Thymus (tissue), 11 donors: Measurements from ENCODE around the gene DPYD. TPM values are rescaled to one million over a fixed set of nuclear protein-coding genes. Genes with fewer than 3 reads are reported as not detected.

Source experiments
- DNase-seq, 9 donors: peaks; one replicate each; pipeline ENCODE4 v3.0.0-alpha.2; 2013; ENCODE audit warnings: low spot score in 9 of 9, low read depth in 6 of 9, missing footprints in 1 of 9
- H3K27ac ChIP-seq, 2 donors: one replicate each; pipeline ENCODE4 v1.5.1; 2013; ENCODE audit warnings: control low read depth in 1 of 2, low read depth in 1 of 2, low read length in 1 of 2, mild to moderate bottlenecking in 1 of 2, moderate library complexity in 1 of 2
- H3K27me3 ChIP-seq, 2 donors: one replicate each; pipeline ENCODE4 v1.5.1; 2013; ENCODE audit warnings: low read length in 1 of 2; ENCODE audit not compliant: control insufficient read depth in 2 of 2, insufficient read depth in 1 of 2
- H3K36me3 ChIP-seq, 2 donors: one replicate each; pipeline ENCODE4 v1.5.1; 2013; ENCODE audit warnings: low read length in 1 of 2, mild to moderate bottlenecking in 1 of 2, moderate library complexity in 1 of 2; ENCODE audit not compliant: control insufficient read depth in 2 of 2, insufficient read depth in 2 of 2
- H3K4me1 ChIP-seq, 2 donors: one replicate each; pipeline ENCODE4 v1.5.1; 2013; ENCODE audit warnings: low read length in 2 of 2; ENCODE audit not compliant: control insufficient read depth in 2 of 2, insufficient read depth in 2 of 2
- H3K4me3 ChIP-seq, 2 donors: one replicate each; pipeline ENCODE4 v1.5.1; 2013; ENCODE audit warnings: low read length in 2 of 2, control low read depth in 1 of 2, mild to moderate bottlenecking in 1 of 2
- H3K9me3 ChIP-seq, 2 donors: one replicate each; pipeline ENCODE4 v1.5.1; 2013; ENCODE audit warnings: low read length in 1 of 2, mild to moderate bottlenecking in 1 of 2; ENCODE audit not compliant: control insufficient read depth in 2 of 2, insufficient read depth in 1 of 2
- WGBS: extraction: QIAGEN DNeasy Blood & Tissue Kit; methylation state at CpG from one replicate; pipeline ENCODE4 v1.1.7; 2013; 5-methylcytosine and 5-hydroxymethylcytosine counted together
- polyA plus RNA-seq: library from polyadenylated mRNA; stranded (reverse); fragments of 200-250 nt; gene quantifications from one replicate; pipeline ENCODE4 v1.2.3, GENCODE V29; 2013
- total RNA-seq: library from RNA; stranded (reverse); fragments of 120-200 nt; gene quantifications from one replicate; pipeline ENCODE4 v1.2.4, GENCODE V29; 2013
- donor health status: healthy.

DPYD gene
- total and polyA plus RNA-seq, 2 donors = 13.1 to 29.4 TPM

- 94% methylated on average over 2 of the region's 2 CpGs for WGBS
Measured at GRCh38 chr1:97796711-97797110, 124.1 kb downstream of the DPYD start.

GRCh38 chr1:97792655-97793054 is 128.2 kb downstream of the DPYD start:
- Histone ChIP-seq H3K36me3 (no peaks in the 10 kb centered on the region), H3K4me1 (no peaks in the 10 kb centered on the region), H3K9me3 (no peaks in the 10 kb centered on the region), H3K4me3 (no peak overlapping the region), H3K27ac (no peak overlapping the region), H3K27me3 (no peaks in the 10 kb centered on the region)
- WGBS = 98% methylated on average over 4 of the region's 4 CpGs
- no peak for DNase-seq

More at GRCh38 chr1:97796711-97797110, 124.1 kb downstream of the DPYD start:
- no peak overlapping the region for H3K4me3 ChIP-seq
- H3K9me3 ChIP-seq = no peaks in the 10 kb centered on the region
- no peak overlapping the region for H3K27ac ChIP-seq
- no peaks in the 10 kb centered on the region for H3K4me1 ChIP-seq
- DNase-seq = no peak
- H3K36me3 ChIP-seq = no peaks in the 10 kb centered on the region
- no peaks in the 10 kb centered on the region for H3K27me3 ChIP-seq

- DNase-seq = peak in 1 of 9 donors; percentile 3
- H3K36me3 ChIP-seq = no peaks in the 10 kb centered on the region
- no peak overlapping the region for H3K4me3 ChIP-seq
- no peak overlapping the region for H3K27ac ChIP-seq
- no peaks in the 10 kb centered on the region for H3K27me3 ChIP-seq
- H3K4me1 ChIP-seq = no peaks in the 10 kb centered on the region
- no peaks in the 10 kb centered on the region for H3K9me3 ChIP-seq
Measured at GRCh38 chr1:97791251-97791650, 129.6 kb downstream of the DPYD start.

- H3K4me1 ChIP-seq = no peaks in the 10 kb centered on the region
- no peaks in the 10 kb centered on the region for H3K36me3 ChIP-seq
- WGBS = 90% methylated on average over 2 of the region's 2 CpGs
- no peaks in the 10 kb centered on the region for H3K9me3 ChIP-seq
- H3K27ac ChIP-seq = no peak overlapping the region
- no peak overlapping the region for H3K4me3 ChIP-seq
- no peaks in the 10 kb centered on the region for H3K27me3 ChIP-seq
- no peak for DNase-seq
Measured at GRCh38 chr1:97787231-97787630, 133.6 kb downstream of the DPYD start.

- Histone ChIP-seq H3K4me1 (no peaks in the 10 kb centered on the region), H3K4me3 (no peak overlapping the region), H3K36me3 (no peaks in the 10 kb centered on the region), H3K9me3 (no peaks in the 10 kb centered on the region), H3K27ac (no peak overlapping the region), H3K27me3 (no peaks in the 10 kb centered on the region)
- DNase-seq = no peak
Measured at GRCh38 chr1:97784661-97785060, 136.2 kb downstream of the DPYD start.

GRCh38 chr1:97783751-97784150 is 137.1 kb downstream of the DPYD start:
- no peak overlapping the region for H3K4me3 ChIP-seq
- 96% methylated on average over 2 of the region's 2 CpGs for WGBS
- H3K36me3 ChIP-seq = no peaks in the 10 kb centered on the region
- no peaks in the 10 kb centered on the region for H3K4me1 ChIP-seq
- no peak overlapping the region for H3K27ac ChIP-seq
- no peak for DNase-seq
- H3K27me3 ChIP-seq = no peaks in the 10 kb centered on the region
- H3K9me3 ChIP-seq = no peaks in the 10 kb centered on the region

- peak in 1 of 9 donors; percentile 7 for DNase-seq
- Histone ChIP-seq H3K4me3 (no peak overlapping the region), H3K27me3 (no peaks in the 10 kb centered on the region), H3K4me1 (no peaks in the 10 kb centered on the region), H3K27ac (no peak overlapping the region), H3K36me3 (no peaks in the 10 kb centered on the region), H3K9me3 (no peaks in the 10 kb centered on the region)
- WGBS = 96% methylated on average over 4 of the region's 4 CpGs
Measured at GRCh38 chr1:97781762-97782337, 139.0 kb downstream of the DPYD start.

- no peak overlapping the region for H3K4me3 ChIP-seq
- no peaks in the 10 kb centered on the region for H3K4me1 ChIP-seq
- no peaks in the 10 kb centered on the region for H3K36me3 ChIP-seq
- H3K27ac ChIP-seq = no peak overlapping the region
- DNase-seq = no peak
- no peaks in the 10 kb centered on the region for H3K9me3 ChIP-seq
- no peaks in the 10 kb centered on the region for H3K27me3 ChIP-seq
- 95% methylated on average over 2 of the region's 2 CpGs for WGBS
Measured at GRCh38 chr1:97780884-97781283, 139.9 kb downstream of the DPYD start.

- H3K9me3 ChIP-seq = no peaks in the 10 kb centered on the region
- no peak for DNase-seq
- no peaks in the 10 kb centered on the region for H3K36me3 ChIP-seq
- no peak overlapping the region for H3K4me3 ChIP-seq
- no peaks in the 10 kb centered on the region for H3K27me3 ChIP-seq
- no peak overlapping the region for H3K27ac ChIP-seq
- no peaks in the 10 kb centered on the region for H3K4me1 ChIP-seq
Measured at GRCh38 chr1:97778718-97779117, 142.1 kb downstream of the DPYD start.

GRCh38 chr1:97770376-97770775 is 150.5 kb downstream of the DPYD start:
- no peaks in the 10 kb centered on the region for H3K36me3 ChIP-seq
- no peaks in the 10 kb centered on the region for H3K4me1 ChIP-seq
- H3K27ac ChIP-seq = no peak overlapping the region
- H3K27me3 ChIP-seq = no peaks in the 10 kb centered on the region
- H3K9me3 ChIP-seq = no peaks in the 10 kb centered on the region
- H3K4me3 ChIP-seq = no peak overlapping the region
- WGBS = 97% methylated on average over 2 of the region's 2 CpGs
- DNase-seq = no peak
